ENCODE measurements around the gene ZP1. TPM values are rescaled to one million over a fixed set of nuclear protein-coding genes. Genes with fewer than 3 reads are reported as not detected.

Gene ZP1
- polyA plus RNA-seq, 4 donors = 0.33 to 2.7 TPM; not detected in 2

DNA sequence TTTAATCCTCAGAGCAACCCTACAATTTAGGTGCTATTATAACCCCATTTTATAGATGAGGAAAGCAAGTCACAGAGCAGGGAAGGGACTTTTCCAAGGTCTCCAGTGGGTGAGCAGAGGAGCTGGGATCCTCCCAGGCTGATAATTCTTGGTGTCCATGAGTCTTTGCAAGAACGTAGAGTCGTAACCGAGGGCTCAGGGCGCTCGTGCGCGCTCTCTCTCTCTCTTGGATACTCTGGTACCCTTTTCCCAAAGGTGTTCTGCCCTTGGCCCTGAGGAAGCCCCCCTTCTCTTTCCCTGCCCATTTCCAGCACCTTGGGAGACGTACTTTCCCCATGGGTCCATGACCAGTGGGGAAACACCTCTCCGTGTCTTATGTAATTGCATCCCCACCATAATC, 5.2 kb upstream of the ZP1 start:
- Histone ChIP-seq H3K27ac (ENCODE audit: low read depth in 1 of 3, low read length in 2 of 3) (no peak overlapping the region), H3K4me3 (ENCODE audit: low read depth in 1 of 3, low read length in 3 of 3) (no peak overlapping the region), H3K4me1 (ENCODE audit: control insufficient read depth in 3 of 3, insufficient read depth in 2 of 3, low read depth in 1 of 3, low read length in 2 of 3) (no peaks in the 10 kb centered on the region), H3K36me3 (ENCODE audit: control insufficient read depth in 3 of 3, insufficient read depth in 2 of 3, low read depth in 1 of 3, low read length in 3 of 3) (no peaks in the 10 kb centered on the region), H3K9me3 (ENCODE audit: control insufficient read depth in 2 of 2, insufficient read depth in 1 of 2, low read depth in 1 of 2, low read length in 1 of 2) (no peaks in the 10 kb centered on the region), H3K27me3 (ENCODE audit: control insufficient read depth in 3 of 3, insufficient read depth in 3 of 3, low read length in 3 of 3) (no peaks in the 10 kb centered on the region)
- 94 to 98% (median 94%) methylated on average over 9 of the region's 9 CpGs for WGBS, 3 donors
- no peak for DNase-seq
- FAIRE-seq = no peak

DNA sequence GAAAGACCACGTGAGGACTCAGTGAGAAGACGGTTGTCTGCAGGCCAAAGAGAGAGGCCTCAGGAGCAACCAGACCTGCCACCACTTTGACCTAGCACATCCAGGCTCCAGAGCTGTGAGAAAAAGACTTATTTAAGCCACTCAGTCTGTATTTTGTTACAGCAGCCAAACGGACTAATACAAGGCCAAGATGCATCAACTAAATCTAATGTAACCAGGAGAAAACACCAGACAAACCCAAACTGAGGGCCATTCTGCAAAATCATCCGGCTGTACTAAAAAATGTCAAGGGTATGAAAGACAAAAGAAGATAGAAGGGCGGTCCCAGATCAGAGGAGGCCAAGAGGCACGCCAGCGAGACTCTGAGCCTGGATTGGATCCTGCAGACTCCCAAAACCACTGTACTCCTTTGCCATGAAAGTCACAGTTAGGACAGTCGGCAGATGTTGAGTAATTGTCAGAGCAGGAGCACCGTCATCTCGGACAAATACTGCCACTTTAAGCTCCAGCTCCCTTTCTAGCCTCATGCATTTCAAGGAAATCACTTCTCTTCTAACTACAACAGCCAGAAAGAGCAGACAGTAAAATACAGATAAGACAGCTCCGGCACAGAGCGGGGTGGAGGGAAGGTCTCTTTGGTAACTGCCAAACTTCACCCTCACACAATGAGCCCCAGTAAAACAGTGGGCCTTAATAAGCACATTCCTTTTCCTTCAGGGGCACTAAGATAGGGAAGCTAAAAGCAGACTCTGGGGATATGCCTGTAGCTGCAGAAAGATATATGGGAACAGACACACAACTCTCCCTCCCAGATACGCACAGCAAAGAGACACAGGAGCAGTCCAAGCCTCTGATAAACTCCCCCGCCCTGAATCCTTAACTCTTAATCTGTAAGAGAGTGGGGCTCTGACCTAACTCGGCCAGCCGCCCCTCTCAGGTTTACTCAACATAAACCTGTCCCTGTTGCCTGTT, 3.5 kb upstream of the ZP1 start:
- no peak overlapping the region for H3K27ac ChIP-seq (ENCODE audit: low read depth in 1 of 3, low read length in 2 of 3)
- no peaks in the 10 kb centered on the region for H3K4me1 ChIP-seq (ENCODE audit: control insufficient read depth in 3 of 3, insufficient read depth in 2 of 3, low read depth in 1 of 3, low read length in 2 of 3)
- no peak overlapping the region for H3K4me3 ChIP-seq (ENCODE audit: low read depth in 1 of 3, low read length in 3 of 3)
- H3K27me3 ChIP-seq (ENCODE audit: control insufficient read depth in 3 of 3, insufficient read depth in 3 of 3, low read length in 3 of 3) = no peaks in the 10 kb centered on the region
- H3K9me3 ChIP-seq (ENCODE audit: control insufficient read depth in 2 of 2, insufficient read depth in 1 of 2, low read depth in 1 of 2, low read length in 1 of 2) = no peaks in the 10 kb centered on the region
- DNase-seq = no peak
- no peak for FAIRE-seq
- WGBS, 3 donors = 73 to 81% (median 81%) methylated on average over 16 of the region's 16 CpGs
- H3K36me3 ChIP-seq (ENCODE audit: control insufficient read depth in 3 of 3, insufficient read depth in 2 of 3, low read depth in 1 of 3, low read length in 3 of 3) = no peaks in the 10 kb centered on the region

DNA sequence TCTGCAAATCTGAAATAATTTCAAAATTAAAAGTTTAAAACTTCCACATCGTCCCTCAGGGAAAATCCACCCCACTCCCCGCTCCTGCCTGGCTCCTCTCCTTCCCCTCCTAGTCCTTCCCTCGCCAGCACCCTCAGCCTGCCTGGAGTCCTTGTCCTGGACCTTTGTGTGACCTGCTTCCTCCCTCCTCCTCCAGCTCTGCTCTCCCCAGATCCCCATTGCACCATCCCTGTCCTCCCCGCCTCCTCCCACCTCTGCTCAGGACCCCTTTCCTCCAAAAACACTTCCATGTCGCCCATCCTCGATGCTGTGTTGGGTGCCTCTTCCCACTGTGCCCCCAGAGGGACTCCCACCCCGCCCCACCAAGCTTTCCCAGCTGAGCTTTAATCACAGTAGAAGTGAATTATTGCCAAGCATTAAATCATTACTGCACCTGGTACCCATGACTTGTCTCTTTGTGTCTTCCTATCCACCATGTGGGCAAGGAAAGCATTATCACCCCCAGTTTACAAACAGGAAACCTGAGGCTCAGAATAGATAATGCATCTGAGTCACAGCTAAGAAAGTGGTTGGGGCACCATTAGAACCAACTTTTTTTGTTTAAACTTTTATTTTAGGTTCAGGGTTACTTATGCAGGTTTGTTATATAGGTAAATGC, 2.4 kb upstream of the ZP1 start:
- Histone ChIP-seq H3K27me3 (ENCODE audit: control insufficient read depth in 3 of 3, insufficient read depth in 3 of 3, low read length in 3 of 3) (no peaks in the 10 kb centered on the region), H3K4me1 (ENCODE audit: control insufficient read depth in 3 of 3, insufficient read depth in 2 of 3, low read depth in 1 of 3, low read length in 2 of 3) (no peaks in the 10 kb centered on the region), H3K4me3 (ENCODE audit: low read depth in 1 of 3, low read length in 3 of 3) (no peak overlapping the region), H3K27ac (ENCODE audit: low read depth in 1 of 3, low read length in 2 of 3) (no peak overlapping the region), H3K36me3 (ENCODE audit: control insufficient read depth in 3 of 3, insufficient read depth in 2 of 3, low read depth in 1 of 3, low read length in 3 of 3) (no peaks in the 10 kb centered on the region), H3K9me3 (ENCODE audit: control insufficient read depth in 2 of 2, insufficient read depth in 1 of 2, low read depth in 1 of 2, low read length in 1 of 2) (no peaks in the 10 kb centered on the region)
- DNase-seq = no peak
- 76 to 85% (median 77%) methylated on average over 7 of the region's 7 CpGs for WGBS, 3 donors
- FAIRE-seq = no peak

DNA sequence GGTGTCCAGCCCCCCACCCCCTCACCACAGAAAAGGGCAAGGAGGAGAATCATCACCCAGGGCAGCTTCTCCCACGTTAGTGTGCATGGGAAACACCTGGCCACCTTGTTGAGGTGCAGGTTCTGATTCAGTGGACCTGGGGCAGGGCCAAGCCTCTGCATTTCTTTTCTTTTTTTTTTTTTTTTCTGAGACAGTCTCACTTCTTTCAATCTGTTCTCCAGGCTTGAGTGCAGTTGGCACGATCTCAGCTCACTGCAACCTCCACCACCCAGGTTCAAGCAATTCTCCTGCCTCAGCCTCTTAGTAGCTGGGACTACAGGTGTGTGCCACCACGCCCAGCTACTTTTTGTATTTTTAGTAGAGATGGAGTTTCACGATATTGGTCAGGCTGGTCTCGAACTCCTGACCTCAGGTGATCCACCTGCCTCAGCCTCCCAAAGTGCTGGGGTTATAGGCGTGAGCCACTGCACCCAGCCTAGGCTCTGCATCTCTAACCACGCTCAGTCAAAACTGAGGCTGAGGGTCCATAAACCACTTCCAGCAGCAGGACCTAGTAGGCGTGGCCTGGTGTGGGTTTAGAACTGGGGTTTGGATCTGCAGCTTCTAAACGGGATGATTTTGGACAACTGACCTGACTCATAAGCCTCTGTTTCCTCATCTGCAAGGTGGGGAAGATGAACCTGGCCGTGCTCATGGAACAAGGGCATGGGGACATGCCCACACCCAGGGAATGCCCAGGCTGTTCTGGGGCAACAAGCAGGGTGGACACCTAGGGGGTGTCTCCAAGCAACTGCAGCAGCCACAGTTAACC, 734 bp downstream of the ZP1 start:
- Histone ChIP-seq H3K4me1 (ENCODE audit: control insufficient read depth in 3 of 3, insufficient read depth in 2 of 3, low read depth in 1 of 3, low read length in 2 of 3) (peaks cover 0 to 1% (median 0%) of the 10 kb centered on the region in 3 donors), H3K27me3 (ENCODE audit: control insufficient read depth in 3 of 3, insufficient read depth in 3 of 3, low read length in 3 of 3) (no peaks in the 10 kb centered on the region), H3K36me3 (ENCODE audit: control insufficient read depth in 3 of 3, insufficient read depth in 2 of 3, low read depth in 1 of 3, low read length in 3 of 3) (no peaks in the 10 kb centered on the region), H3K27ac (ENCODE audit: low read depth in 1 of 3, low read length in 2 of 3) (no peak overlapping the region), H3K9me3 (ENCODE audit: control insufficient read depth in 2 of 2, insufficient read depth in 1 of 2, low read depth in 1 of 2, low read length in 1 of 2) (no peaks in the 10 kb centered on the region), H3K4me3 (ENCODE audit: low read depth in 1 of 3, low read length in 3 of 3) (no peak overlapping the region)
- DNase-seq (no peak), FAIRE-seq (no peak)
- 65 to 73% (median 66%) methylated on average over 10 of the region's 10 CpGs for WGBS, 3 donors

DNA sequence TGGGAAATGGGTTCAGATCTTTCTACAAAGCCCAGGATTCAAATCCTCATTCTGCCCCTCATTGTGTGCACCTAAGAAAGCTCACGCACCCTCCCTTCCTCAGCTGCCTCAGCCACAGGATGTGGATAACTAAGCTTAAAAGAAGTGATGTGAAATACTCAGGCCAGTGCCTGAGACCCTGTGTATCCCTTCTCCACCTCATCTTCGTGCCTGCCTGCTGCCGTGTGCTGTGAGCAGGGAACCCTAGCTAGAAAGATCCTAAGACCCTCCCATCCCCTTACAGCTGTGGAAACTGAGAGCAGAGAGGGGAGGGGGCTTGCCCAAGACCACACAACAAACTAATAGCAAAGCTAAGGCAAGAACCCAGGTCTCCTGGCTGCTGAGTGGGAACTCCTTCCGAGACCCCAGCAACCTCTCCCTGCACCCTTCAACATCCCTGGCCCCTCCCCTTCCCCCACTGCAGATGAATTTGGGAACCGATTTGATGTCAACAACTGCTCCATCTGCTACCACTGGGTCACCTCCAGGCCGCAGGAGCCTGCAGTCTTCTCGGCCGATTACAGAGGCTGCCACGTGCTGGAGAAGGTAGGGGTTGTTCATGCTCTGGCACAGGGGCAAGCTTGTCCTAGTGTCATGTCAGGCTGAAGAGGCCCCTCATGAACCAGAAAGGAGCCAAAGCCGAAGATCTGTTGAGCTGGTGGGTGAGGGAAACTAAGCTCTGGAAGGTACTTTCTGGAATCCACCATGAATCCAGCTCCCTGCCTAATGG, 1.5 kb downstream of the ZP1 start:
- Histone ChIP-seq H3K9me3 (ENCODE audit: control insufficient read depth in 2 of 2, insufficient read depth in 1 of 2, low read depth in 1 of 2, low read length in 1 of 2) (no peaks in the 10 kb centered on the region), H3K36me3 (ENCODE audit: control insufficient read depth in 3 of 3, insufficient read depth in 2 of 3, low read depth in 1 of 3, low read length in 3 of 3) (no peaks in the 10 kb centered on the region), H3K4me1 (ENCODE audit: control insufficient read depth in 3 of 3, insufficient read depth in 2 of 3, low read depth in 1 of 3, low read length in 2 of 3) (peaks cover 0 to 9% (median 0%) of the 10 kb centered on the region in 3 donors), H3K27ac (ENCODE audit: low read depth in 1 of 3, low read length in 2 of 3) (no peak overlapping the region), H3K27me3 (ENCODE audit: control insufficient read depth in 3 of 3, insufficient read depth in 3 of 3, low read length in 3 of 3) (no peaks in the 10 kb centered on the region), H3K4me3 (ENCODE audit: low read depth in 1 of 3, low read length in 3 of 3) (no peak overlapping the region)
- 80 to 87% (median 82%) methylated on average over 10 of the region's 10 CpGs for WGBS, 3 donors
- DNase-seq = no peak
- no peak for FAIRE-seq

DNA sequence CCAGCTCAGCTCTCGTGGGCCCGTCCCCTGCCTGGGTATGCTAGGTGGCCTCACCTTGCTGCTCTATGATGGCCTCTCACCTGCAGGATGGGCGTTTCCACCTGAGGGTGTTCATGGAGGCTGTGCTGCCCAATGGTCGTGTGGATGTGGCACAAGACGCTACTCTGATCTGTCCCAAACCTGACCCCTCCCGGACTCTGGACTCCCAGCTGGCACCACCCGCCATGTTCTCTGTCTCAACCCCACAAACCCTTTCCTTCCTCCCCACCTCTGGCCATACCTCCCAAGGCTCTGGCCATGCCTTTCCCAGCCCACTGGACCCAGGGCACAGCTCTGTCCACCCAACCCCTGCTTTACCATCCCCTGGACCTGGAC, 2.1 kb downstream of the ZP1 start:
- Histone ChIP-seq H3K9me3 (ENCODE audit: control insufficient read depth in 2 of 2, insufficient read depth in 1 of 2, low read depth in 1 of 2, low read length in 1 of 2) (no peaks in the 10 kb centered on the region), H3K27me3 (ENCODE audit: control insufficient read depth in 3 of 3, insufficient read depth in 3 of 3, low read length in 3 of 3) (no peaks in the 10 kb centered on the region), H3K4me3 (ENCODE audit: low read depth in 1 of 3, low read length in 3 of 3) (no peak overlapping the region), H3K27ac (ENCODE audit: low read depth in 1 of 3, low read length in 2 of 3) (no peak overlapping the region), H3K4me1 (ENCODE audit: control insufficient read depth in 3 of 3, insufficient read depth in 2 of 3, low read depth in 1 of 3, low read length in 2 of 3) (peaks cover 0 to 9% (median 0%) of the 10 kb centered on the region in 3 donors), H3K36me3 (ENCODE audit: control insufficient read depth in 3 of 3, insufficient read depth in 2 of 3, low read depth in 1 of 3, low read length in 3 of 3) (peaks cover 0 to 2% (median 0%) of the 10 kb centered on the region in 3 donors)
- no peak for DNase-seq
- WGBS, 3 donors = 82 to 95% (median 89%) methylated on average over 6 to 7 of the region's 7 CpGs
- no peak for FAIRE-seq

DNA sequence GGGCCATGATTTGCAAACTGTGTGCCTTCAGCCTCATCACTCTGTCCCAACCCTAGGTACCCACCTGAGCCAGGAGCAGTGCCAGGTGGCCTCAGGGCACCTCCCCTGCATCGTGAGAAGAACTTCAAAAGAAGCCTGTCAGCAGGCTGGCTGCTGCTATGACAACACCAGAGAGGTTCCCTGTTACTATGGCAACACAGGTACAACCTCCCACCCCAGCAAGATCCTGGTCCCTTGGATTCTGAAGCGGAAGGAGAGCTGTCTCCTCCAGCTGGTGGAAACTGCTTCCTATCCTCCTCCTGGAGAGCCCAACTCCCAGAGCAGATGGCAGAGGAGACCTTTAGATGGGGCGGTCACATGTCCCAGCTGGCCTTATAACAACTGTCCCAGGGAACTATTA, 2.9 kb downstream of the ZP1 start:
- Histone ChIP-seq H3K27ac (ENCODE audit: low read depth in 1 of 3, low read length in 2 of 3) (no peak overlapping the region), H3K36me3 (ENCODE audit: control insufficient read depth in 3 of 3, insufficient read depth in 2 of 3, low read depth in 1 of 3, low read length in 3 of 3) (peaks cover 0 to 8% (median 0%) of the 10 kb centered on the region in 3 donors), H3K9me3 (ENCODE audit: control insufficient read depth in 2 of 2, insufficient read depth in 1 of 2, low read depth in 1 of 2, low read length in 1 of 2) (no peaks in the 10 kb centered on the region), H3K4me3 (ENCODE audit: low read depth in 1 of 3, low read length in 3 of 3) (no peak overlapping the region), H3K4me1 (ENCODE audit: control insufficient read depth in 3 of 3, insufficient read depth in 2 of 3, low read depth in 1 of 3, low read length in 2 of 3) (peaks cover 0 to 12% (median 0%) of the 10 kb centered on the region in 3 donors), H3K27me3 (ENCODE audit: control insufficient read depth in 3 of 3, insufficient read depth in 3 of 3, low read length in 3 of 3) (no peaks in the 10 kb centered on the region)
- FAIRE-seq = no peak
- DNase-seq = peak in 1 of 2 donors; percentile 35
- 57 to 62% (median 60%) methylated on average over 3 of the region's 3 CpGs for WGBS, 3 donors

All from small intestine (tissue), 7 donors.